DLD1 (cell line): ENCODE measurements around the gene PDE5A.

Source experiments
- in situ Hi-C: cut with HindIII; loops from 2 replicates; pipeline ENCODE4 v1.10.0; 2017; ENCODE audit warnings: low sequenced_read_pairs

PDE5A gene

GRCh38 chr4:119587796-119588195 lies 40.8 kb downstream of the PDE5A start:
- in situ Hi-C loops: no loop called here

GRCh38 chr4:119585771-119586170 lies 42.8 kb downstream of the PDE5A start:
- in situ Hi-C loops: no loop called here

DNA sequence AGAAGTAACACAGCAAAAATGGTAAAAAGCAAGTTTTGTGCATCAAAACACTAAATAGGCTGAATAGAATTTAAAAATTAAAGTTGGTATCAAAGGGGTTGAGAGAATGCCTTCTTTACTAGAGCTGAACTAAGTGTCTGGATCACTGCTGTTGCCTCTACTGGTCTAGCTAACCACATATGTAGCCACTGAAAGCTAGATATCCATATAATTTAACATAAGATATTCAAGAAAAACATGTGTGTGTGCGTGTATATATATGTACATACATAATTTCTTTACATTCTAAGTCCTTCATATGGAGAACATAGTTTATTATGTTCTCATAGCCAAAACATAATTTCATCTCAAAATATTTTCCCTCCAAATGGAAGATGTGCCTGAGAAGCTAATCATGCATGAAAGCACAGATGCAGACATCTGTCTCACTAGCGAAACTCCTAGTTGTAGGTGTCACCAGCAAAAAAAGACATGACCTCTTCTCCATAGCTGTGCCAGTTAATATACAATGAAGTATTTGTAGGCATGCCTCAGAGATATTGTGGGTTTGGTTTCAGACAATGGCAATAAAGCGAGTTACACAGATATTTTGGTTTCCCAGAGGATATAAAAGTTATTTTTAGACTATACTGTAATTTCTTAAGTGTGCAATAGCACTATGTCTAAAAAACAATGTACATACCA lies 47.3 kb downstream of the PDE5A start:
- in situ Hi-C loops: no loop called here

DNA sequence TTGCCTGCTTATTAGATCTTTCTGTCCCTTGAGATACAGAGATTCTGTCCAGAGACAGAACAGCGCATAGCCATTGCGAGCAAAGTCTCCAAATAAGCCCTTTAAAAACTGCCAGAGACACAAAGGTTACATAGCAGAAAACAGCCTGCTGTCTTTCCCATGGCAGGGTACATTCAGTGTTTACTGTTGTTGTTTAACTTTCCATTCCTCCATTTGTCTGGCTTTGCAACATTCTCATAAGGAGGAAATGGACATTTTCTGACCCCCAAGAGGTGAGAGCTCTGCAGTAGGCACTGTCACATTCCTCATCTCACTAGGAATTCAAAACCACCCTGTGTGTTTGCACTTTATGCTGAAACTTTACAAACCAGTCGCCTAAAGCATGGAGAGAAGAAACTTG lies 48.3 kb downstream of the PDE5A start:
- in situ Hi-C loops: no loop called here

DNA sequence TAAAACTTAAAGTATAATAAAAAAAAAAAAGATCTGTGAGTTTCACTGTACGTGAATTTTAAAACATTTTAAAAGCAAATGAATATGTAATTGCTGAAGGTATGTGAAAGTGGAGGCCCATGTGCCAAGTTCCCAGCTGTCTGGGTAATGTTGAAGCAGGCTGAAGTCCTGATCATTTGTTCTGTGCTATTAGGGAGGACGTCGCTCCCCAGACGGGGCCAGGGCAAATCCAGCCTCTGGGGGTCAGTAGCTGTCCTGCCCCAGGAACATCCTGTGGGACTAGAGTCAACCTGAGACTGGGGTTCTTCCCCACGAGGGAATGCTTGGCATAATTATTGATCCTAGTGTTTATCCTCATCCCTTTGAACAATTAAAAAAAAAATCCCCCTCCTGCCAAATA lies 48.8 kb downstream of the PDE5A start:
- in situ Hi-C loops: no loop called here

GRCh38 chr4:119570401-119570800 lies 58.2 kb downstream of the PDE5A start:
- in situ Hi-C loops: no loop called here

DNA sequence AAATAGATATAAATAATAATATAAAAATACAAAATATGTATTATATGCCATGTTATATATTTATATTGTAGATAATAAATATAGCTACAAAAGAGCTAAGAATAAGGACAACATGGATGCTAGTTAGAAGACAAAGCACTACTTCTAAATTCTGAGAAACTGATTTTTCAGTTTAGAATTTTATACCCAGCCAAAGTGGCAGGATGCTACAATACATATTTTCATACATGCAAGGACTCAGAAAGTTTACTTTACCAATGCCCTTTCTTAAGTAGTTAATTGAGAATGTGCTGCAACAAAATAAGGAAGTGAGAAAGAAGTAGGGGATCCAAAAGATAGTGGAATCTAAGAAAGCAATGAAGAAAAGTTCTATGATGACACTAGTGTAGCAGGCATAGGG lies 64.5 kb downstream of the PDE5A start:
- in situ Hi-C loops: no loop called here

DNA sequence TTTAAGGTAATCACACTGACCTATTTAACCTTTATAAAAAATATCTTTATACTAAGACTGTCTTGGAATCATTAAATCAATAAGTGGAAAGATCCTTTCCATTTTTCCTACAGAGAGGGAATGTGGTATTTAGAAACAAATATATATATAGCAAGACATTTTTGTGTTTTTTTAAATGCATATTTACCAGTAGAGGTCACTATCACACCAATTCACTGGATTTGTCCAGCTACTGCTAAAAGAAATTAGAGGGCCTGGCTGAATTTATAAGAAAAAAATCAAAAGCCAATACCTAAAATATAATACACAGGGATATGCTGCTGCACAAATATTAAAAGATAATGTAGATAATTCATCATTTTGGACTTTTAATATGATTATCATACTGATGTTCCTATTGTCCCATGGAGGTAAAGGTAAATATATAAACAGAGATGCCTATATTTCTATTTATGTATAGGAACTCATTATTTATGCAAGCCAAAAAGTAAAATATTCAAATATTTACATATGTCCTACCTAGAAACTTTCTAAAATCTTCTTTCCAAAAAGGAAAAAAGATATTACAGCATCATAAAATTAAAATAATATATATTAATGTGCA lies 69.5 kb downstream of the PDE5A start:
- in situ Hi-C loops: no loop called here

GRCh38 chr4:119550857-119551532 lies 77.6 kb downstream of the PDE5A start:
- in situ Hi-C loops: no loop called here

GRCh38 chr4:119549639-119550038 lies 79.0 kb downstream of the PDE5A start:
- in situ Hi-C loops: no loop called here

- in situ Hi-C loops: no loop called here
Observed at GRCh38 chr4:119543779-119544178, 84.8 kb downstream of the PDE5A start.

- in situ Hi-C loops: no loop called here
Observed at GRCh38 chr4:119543187-119543586, 85.4 kb downstream of the PDE5A start.

- in situ Hi-C loops: no loop called here
Observed at GRCh38 chr4:119540249-119540648, 88.4 kb downstream of the PDE5A start.

GRCh38 chr4:119537586-119537985 lies 91.0 kb downstream of the PDE5A start:
- in situ Hi-C loops: no loop called here

- in situ Hi-C loops: no loop called here
Observed at GRCh38 chr4:119536572-119537528, 91.8 kb downstream of the PDE5A start.

- in situ Hi-C loops: no loop called here
Observed at GRCh38 chr4:119532319-119532718, 96.3 kb downstream of the PDE5A start.

GRCh38 chr4:119529788-119530187 lies 98.8 kb downstream of the PDE5A start:
- in situ Hi-C loops: no loop called here

DNA sequence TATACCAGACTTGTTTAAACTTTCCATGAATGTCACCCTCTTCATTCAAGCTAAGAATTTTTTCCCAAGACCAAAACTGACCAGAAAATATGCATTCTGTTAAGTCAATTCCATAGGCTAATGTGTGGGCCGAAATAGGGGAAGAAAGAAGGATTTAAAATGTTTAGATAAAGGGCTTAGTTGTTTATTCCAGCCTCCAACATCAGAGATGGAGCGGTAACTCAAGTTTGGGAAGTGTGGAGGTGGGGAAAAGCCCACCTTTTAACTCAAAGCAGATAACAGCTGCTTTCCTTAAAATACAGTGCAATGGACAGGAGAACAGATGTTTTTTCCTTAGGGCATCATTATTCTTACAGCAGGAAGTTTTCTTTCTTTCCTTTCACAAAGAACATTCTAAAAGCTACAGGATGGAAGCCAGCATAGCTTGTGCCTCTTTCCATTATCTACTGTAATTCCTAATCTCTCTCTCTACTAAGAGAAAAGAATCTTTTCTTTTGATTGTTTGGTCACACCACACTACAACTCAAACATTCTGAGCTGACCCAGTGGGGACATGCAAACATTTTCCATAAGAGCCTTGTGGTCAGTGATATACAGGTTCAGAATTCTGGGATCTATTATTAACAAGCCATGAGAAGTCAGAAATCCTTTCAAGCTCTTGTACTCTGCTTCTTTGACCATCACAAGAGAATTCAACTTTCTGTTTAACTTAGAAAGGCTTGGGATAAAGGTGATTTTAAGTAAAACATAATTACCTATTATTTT lies 101.6 kb downstream of the PDE5A start:
- in situ Hi-C loops: no loop called here

- in situ Hi-C loops: no loop called here
Observed at GRCh38 chr4:119525771-119526712, 102.6 kb downstream of the PDE5A start.
